Panc1 (cell line): Measurements from ENCODE around the gene CDSN. TPM values are rescaled to one million over a fixed set of nuclear protein-coding genes. Genes with fewer than 3 reads are reported as not detected.

Experiments used
- ATAC-seq: fragments of 200-7000 bp; cut with Tn5 transposase; 2 replicates; pipeline ENCODE4 v1.9.1; 2020; ENCODE audit warnings: mild to moderate bottlenecking, moderate library complexity
- BruUV-seq: library from RNA; stranded (reverse); fragments of 400-500 nt; replicated peaks from 2 replicates; lab custom pipeline; 2021; lab: Mats Ljungman, UMichigan
- CTCF ChIA-PET: fragments of 300-600 bp; sonication (Branson Sonifier 250); formaldehyde crosslinking; loops from one replicate; lab custom pipeline; 2022; ENCODE audit warnings: antibody characterized with exemption; lab: Charles Lee
- POLR2A ChIA-PET: fragments of 300-600 bp; sonication (Branson Sonifier 250); formaldehyde crosslinking; loops from one replicate; lab custom pipeline; 2022; ENCODE audit warnings: antibody characterized with exemption; lab: Charles Lee
- DNase-seq: peaks from one replicate; pipeline ENCODE4 v3.0.0-alpha.2; 2010; ENCODE audit warnings: low read depth, low spot score
- H3K27ac ChIP-seq: 2 replicates; pipeline ENCODE4 v1.5.1; 2011; ENCODE audit warnings: mild to moderate bottlenecking, low read length, inconsistent platforms
- H3K27me3 ChIP-seq: fragments of 200-500 bp; sonication (Bioruptor generic); 2 replicates; pipeline ENCODE4 v1.6.0; 2014; ENCODE audit warnings: low read length, inconsistent platforms; ENCODE audit not compliant: control insufficient read depth, insufficient read depth
- H3K36me3 ChIP-seq: fragments of 200-500 bp; sonication (Bioruptor generic); 2 replicates; pipeline ENCODE4 v1.5.1; 2014; ENCODE audit warnings: inconsistent platforms, mild to moderate bottlenecking, low read length, moderate library complexity; ENCODE audit not compliant: control insufficient read depth, insufficient read depth
- H3K4me1 ChIP-seq: 2 replicates; pipeline ENCODE4 v1.5.1; 2011; ENCODE audit warnings: inconsistent platforms, mild to moderate bottlenecking, low read length, moderate library complexity; ENCODE audit not compliant: control insufficient read depth, insufficient read depth
- H3K4me3 ChIP-seq, 2 experiments: 2 replicates each; pipeline ENCODE4 v1.5.1; 2011 to 2012; ENCODE audit warnings: low read depth in 2 of 2, low read length in 2 of 2, mild to moderate bottlenecking in 2 of 2, inconsistent platforms in 1 of 2, moderate library complexity in 1 of 2
- H3K9me3 ChIP-seq: fragments of 200-500 bp; sonication (Bioruptor generic); 2 replicates; pipeline ENCODE4 v1.5.1; 2014; ENCODE audit warnings: low read depth, mild to moderate bottlenecking, inconsistent platforms, low read length, moderate library complexity; ENCODE audit not compliant: control insufficient read depth, insufficient read depth
- CTCF ChIP-seq: fragments of 450-650 bp; IDR thresholded peaks from 2 replicates; pipeline ENCODE4 v1.5.1; 2017; ENCODE audit warnings: mild to moderate bottlenecking
- POLR2AphosphoS5 ChIP-seq: IDR thresholded peaks from 2 replicates; pipeline ENCODE4 v1.6.1; 2012; ENCODE audit warnings: mild to moderate bottlenecking, low read depth, low read length, moderate library complexity
- REST ChIP-seq, 2 experiments: IDR thresholded peaks; 2 replicates each; pipeline ENCODE4 v1.6.1; 2011 to 2012; ENCODE audit warnings: low read depth in 2 of 2, control low read depth in 1 of 2, low read length in 1 of 2, mild to moderate bottlenecking in 1 of 2, moderate library complexity in 1 of 2; ENCODE audit not compliant: insufficient read depth in 1 of 2
- SIN3A ChIP-seq: IDR thresholded peaks from 2 replicates; pipeline ENCODE4 v1.6.1; 2012; ENCODE audit warnings: low read depth, mild to moderate bottlenecking, low read length, moderate library complexity, borderline replicate concordance; ENCODE audit not compliant: insufficient read depth
- TCF7L2 ChIP-seq: IDR thresholded peaks from 2 replicates; pipeline ENCODE4 v1.6.1; 2011; ENCODE audit warnings: mild to moderate bottlenecking, low read depth, low read length, inconsistent platforms
- in situ Hi-C: cut with HindIII; loops from 2 replicates; pipeline ENCODE4 v1.10.0; 2016; ENCODE audit warnings: low sequenced_read_pairs, low pct_unique_long_range_greater_than_20kb
- intact Hi-C: fragments of 100-400 bp; cut with micrococcal nuclease; formaldehyde crosslinking; loops from one replicate; pipeline ENCODE4 v1.10.0; 2022; ENCODE audit not compliant: unreplicated experiment
- total RNA-seq: library from RNA; stranded (reverse); gene quantifications from one replicate; pipeline ENCODE4 v1.2.1, GENCODE V29; 2021; ENCODE audit not compliant: unreplicated experiment

Gene CDSN
- total RNA-seq, 1 experiment from 2014 or later = not detected

GRCh38 chr6:31114541-31114878 lies 5.7 kb downstream of the CDSN start, which contains the start of gene PSORS1C1:
Gene PSORS1C1, plus strand, starts transcription at chr6:31114800. Its CDS starts 14,833 bp downstream, at chr6:31129633.
- H3K4me3 ChIP-seq = peak within 1 kb of the TSS; percentile 9 to 45; a peak in 3 of 4 replicates
- H3K4me1 ChIP-seq = peaks cover 22% of the 10 kb centered on the region
- ChIA-PET POLR2A (no interaction called here), CTCF (interaction anchor here (1.5 kb wide), 1 partner anchor 27 kb away, joined by 5 read pairs; no protein-coding TSS in a partner anchor)
- DNase-seq = peak; percentile 72
- H3K27ac ChIP-seq = peak within 1 kb of the TSS; percentile 67
- H3K9me3 ChIP-seq = no peaks in the 10 kb centered on the region
- no peaks in the 10 kb centered on the region; the same call in 1 of the 2 replicates for H3K27me3 ChIP-seq
- no peak; the same call in 1 of the 2 replicates for TF ChIP-seq POLR2AphosphoS5
- TF ChIP-seq SIN3A = no peak
- TF ChIP-seq TCF7L2 = no peak
- TF ChIP-seq CTCF = no peak
- no peak for TF ChIP-seq REST (IDR thresholded peaks at IDR 0.05; ENCODE audit: insufficient read depth in 1 of 2, low read depth in 2 of 2, low read length in 1 of 2)
- peak; percentile 88 for ATAC-seq
- no TSS peak for BruUV-seq
- intact Hi-C loops (no loop called here), in situ Hi-C loops (no loop called here)
- H3K36me3 ChIP-seq = no peaks in the 10 kb centered on the region

- ChIA-PET POLR2A (no interaction called here), CTCF (no interaction called here)
- no TSS peak for BruUV-seq
- TF ChIP-seq CTCF (no peak), SIN3A (no peak), TCF7L2 (no peak), POLR2AphosphoS5 (no peak), REST (IDR thresholded peaks at IDR 0.05; ENCODE audit: insufficient read depth in 1 of 2, low read depth in 2 of 2, low read length in 1 of 2) (no peak)
- in situ Hi-C loops = no loop called here
- no peak for DNase-seq
- peaks cover 22% of the 10 kb centered on the region for H3K4me1 ChIP-seq
- no peaks in the 10 kb centered on the region for H3K36me3 ChIP-seq
- peak overlapping the region; percentile 67 for H3K27ac ChIP-seq
- no peak overlapping the region; a peak in 1 of 4 replicates for H3K4me3 ChIP-seq
- intact Hi-C loops = no loop called here
- ATAC-seq = peak; percentile 3; the same call in 1 of the 2 replicates
- no peaks in the 10 kb centered on the region for H3K9me3 ChIP-seq
- no peaks in the 10 kb centered on the region; the same call in 1 of the 2 replicates for H3K27me3 ChIP-seq
Measured at GRCh38 chr6:31113861-31114540, 6.2 kb downstream of the CDSN start.
